Globus pallidus (tissue), 1 donor: Measurements from ENCODE around the gene EXOC3.

Source experiments
- DNase-seq: peaks from one replicate; pipeline ENCODE4 v3.0.0-alpha.2; 2015; ENCODE audit warnings: low spot score

EXOC3 gene

DNA sequence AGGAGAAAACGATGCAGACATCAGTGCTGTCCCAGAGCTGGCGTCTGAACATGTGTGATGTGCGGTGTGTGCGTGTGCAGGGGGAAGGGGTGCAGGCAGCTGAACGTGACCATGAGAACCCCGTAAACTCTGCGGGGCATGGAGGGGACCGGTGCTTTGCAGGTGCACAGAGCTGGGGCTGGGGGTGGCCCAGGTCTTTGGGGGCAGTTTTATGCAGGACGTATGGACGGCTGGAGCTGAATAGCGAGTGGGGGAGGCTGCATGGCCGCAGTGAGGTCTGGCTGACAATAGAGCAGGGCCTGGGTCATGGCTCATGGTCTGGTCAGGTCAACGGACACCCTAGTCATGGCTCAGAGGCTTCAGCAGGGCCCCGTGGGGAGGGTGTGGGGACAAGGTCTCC is 3.3 kb upstream of the EXOC3 start:
- DNase-seq, result no peak

DNA sequence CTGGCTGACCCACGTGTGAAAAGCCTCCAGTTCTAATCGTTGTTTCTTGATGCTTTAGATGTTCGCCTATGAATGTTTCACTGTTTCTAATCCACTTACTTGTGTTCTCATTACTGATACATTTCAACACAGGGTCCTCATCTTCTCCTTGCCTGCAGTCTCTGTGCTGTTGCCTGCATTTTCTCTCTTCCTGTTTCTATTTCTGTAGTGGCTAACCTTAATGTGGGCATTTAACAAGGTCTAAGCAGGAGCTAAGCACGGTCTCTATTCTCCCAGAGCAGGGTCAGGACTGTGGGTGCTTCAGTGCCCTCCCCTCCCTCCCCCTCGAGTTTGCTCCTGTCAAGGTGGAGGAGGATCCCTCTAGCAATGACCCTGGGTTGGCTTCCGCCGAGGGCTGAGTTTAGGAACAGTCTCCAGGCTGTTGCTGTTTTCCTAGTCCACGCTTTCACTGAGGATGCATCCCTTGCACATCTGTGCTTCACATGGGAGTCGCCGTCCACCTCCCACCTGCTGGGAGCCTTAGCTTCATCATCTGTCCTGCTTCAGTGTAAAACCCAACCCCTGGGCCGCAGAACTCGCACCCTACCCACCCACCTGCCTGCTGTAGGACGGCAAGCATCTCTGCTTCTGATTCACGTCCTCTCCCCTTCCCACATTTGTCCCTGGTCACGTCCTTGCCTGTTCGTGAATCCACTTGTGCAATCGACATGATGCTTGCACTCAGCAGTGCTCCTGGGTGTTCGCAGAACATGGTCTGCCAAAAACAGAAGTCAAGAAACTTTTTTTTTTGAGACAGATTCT is 2.4 kb upstream of the EXOC3 start:
- DNase-seq, result peak; percentile 16

DNA sequence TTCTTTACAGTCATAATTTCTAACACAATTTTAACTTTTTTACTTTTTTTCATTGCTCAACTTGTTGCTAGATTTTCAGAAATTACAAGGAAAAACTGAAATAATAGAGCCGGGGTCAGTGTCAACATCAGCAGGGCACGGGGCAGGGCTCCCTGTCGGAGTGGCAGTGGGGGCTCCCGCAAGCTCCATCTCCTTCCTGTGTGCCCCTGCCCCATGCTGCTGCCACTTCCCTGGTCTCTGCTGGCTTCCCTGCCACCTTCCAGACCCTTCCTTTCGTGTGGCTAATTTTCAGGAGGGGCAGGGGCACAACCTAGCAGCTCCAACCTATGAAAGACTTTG is 1.0 kb upstream of the EXOC3 start:
- no peak for DNase-seq

DNA sequence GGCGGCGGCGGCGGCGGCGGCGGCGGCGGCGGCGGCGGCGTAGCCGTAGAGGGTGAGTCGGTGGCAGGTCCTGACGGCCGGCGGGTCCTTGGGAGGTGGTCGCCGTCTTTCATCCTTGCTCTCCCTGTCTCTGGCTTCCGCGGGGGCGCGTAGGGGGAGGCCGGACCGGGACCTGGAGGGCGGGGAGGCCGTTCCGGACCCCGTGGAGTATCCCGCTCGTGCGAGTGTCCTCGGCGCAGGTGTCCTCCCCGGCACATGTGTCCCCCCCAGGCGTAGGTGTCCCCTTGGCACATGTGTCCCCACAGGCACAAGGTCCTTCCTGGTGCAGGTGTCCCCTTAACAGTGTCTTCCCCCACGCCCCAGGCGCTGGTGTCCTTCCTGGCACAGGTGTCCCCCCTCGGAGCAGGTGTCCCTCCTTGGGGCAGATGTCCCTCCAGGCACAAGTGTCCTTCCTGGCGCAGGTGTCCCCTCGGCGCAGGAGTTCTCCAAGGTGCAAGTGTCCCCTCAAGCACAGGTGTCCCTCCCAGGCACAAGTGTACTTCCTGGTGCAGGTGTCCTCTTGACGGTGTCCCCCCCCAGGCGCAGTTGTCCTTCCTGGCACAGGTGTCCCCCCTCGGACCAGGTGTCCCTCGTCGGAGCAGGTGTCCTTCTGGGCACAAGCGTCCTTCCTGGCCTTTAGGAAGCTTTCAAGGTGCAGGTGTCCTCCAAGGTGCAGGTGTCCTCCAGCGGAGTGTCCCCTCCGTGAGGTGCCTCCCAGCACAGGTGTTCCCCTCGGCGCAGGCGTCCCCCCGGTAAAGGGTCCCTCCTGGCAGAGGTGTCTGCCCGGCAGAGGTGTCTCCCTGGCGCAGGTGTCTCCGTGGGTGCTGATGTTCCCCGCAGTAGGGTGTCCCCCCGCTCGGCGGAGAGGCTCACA is 519 bp downstream of the EXOC3 start:
- no peak for DNase-seq

DNA sequence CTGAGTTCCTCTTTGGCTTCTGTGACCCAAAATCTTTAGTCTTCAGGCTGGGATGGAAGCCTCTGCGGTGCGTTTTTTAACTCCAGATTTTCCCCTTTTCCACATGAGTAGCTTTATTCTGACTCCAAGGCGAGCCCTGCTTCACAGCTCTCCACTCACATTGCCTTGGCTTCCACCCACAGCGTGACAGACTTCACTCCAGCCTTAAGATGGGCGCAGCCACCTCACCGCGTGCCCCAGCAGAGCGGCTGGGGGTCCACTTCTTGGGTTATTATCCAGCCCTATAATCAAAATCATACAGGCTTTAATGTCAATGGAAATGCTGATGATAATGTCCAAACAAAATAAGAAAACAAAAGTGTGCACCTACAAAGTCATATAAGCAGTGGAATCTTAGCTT is 1.2 kb downstream of the EXOC3 start:
- no peak for DNase-seq

DNA sequence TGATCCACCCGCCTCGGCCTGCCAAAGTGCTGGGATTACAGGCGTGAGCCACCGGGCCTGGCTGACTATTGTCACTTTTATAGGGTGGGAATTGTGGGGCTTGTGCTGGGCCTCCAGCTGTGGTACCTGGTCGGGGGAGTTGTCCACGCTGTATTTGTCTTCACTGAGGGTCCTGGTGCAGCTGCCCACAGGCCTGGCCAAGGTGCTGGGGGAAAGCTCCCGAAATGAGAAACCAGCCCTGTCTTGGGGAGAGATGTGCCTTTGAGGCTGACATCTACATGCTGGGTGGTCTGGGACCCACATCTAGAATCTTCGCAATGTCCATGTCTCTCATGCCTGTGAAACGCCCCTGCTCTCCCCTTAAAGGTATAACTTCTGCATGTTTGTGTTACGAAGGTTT is 2.6 kb downstream of the EXOC3 start:
- DNase-seq, result no peak

DNA sequence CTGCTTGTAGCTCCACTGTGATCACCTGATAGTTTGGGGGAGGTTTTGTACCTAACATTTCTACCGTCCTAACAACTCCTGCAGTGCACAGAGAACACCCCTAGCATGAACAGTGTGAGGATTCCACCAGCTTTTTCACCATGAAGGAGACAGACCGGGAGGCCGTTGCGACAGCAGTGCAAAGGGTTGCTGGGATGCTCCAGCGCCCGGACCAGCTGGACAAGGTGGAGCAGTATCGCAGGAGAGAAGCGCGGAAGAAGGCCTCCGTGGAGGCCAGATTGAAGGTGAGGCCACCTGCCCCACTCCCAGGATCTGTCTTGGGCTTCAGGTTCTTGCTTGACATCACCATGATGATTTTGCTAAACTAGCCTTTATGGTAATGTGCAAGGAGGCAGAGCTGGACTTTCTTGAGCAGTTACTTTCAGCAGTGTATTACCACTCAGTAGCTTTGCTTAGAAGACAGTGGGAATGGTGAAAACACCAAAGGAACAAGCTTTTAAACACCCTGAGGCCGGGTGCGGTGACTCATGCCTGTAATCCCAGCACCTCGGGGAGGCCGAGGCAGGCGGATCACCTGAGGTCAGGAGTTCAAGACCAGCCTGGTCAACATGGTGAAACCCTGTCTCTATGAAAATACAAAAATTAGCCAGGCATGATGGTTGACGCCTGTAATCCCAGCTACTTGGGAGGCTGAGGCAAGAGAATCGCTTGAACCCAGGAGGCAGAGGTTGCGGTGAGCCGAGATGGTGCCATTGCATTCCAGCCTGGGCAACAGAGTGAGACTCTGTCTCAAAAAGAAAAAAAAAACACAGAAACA is 3.3 kb downstream of the EXOC3 start:
- no peak for DNase-seq

DNA sequence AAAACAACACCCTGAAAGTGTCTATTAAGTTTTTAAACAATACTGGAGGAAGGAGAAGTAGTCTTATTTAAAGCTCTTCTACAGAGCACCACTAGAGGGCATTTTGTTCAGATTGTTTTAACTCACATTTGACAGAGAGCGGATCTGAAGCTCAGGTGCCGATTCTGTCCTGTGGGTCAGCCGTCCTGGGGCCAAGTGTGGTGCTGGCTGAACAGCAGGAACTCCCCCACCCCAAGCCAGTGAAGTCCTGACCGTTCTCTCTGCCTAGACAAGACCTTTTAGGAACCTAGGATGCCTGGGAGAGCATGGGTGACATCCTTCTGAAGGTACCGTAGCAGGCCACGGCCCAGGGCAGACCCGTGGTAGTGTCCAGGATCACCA is 3.9 kb downstream of the EXOC3 start:
- no peak for DNase-seq

DNA sequence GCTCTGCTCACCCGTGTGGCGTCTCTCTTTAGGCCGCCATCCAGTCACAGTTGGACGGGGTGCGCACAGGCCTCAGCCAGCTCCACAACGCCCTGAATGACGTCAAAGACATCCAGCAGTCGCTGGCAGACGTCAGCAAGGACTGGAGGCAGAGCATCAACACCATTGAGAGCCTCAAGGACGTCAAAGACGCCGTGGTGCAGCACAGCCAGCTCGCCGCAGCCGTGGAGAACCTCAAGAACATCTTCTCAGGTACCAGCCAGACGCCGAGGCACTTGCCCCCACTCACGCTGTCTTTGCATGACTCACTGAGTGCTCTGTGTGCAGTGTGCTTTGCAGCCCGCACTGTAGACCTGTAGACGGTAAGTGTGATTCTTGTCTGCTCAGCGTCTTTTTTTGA is 4.5 kb downstream of the EXOC3 start:
- DNase-seq, result no peak

DNA sequence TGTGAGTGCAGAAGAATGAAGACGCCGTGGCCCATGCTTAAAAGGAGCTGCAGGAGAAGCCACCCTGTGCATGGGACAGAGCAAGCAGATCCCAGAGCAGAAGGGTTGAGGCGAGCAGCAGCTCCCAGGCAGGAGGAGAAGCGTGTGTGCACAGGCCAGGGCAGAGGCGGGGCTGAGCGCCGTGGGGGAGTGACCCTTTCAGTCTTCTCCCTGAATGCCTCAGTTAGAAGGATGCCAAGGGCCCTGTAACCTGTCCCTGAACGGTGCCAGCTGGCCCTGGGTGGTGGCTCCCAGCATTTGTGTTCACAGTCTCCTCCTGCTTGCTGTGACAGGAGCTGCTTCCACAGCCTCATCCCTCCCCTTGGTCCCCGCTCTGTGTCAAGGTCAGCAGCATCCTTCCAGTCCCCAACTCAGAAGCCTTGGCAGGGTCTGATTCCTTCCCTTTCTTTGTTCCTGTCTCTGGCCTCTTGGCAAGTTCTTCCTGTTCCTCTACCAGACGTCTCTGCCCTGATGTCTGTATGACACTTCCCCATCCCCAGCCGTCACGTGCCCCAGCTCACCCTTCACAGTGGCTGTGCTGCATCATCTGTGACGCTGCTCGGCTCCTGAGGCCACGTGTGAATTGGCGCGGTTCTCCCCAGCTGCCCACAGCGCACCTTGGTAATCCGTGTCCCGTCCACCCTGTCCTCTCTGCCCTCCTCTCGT is 5.2 kb downstream of the EXOC3 start:
- peak; percentile 63 for DNase-seq

DNA sequence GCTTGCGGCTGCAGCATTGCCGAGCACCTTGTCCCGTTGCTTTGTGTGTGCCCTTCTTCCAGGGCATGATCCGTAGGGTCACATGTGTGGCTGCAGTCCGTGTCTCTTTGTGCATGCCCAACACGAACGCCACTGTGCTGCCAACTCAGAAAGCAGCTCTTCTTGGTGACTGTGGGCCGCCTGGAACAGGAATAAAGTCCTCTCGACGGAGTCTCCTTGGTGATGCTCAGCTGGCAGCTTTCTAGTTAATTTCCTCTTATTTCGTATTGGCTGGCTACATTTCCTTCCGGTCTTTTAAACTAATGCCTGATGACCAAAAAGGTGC is 5.8 kb downstream of the EXOC3 start:
- peak; percentile 19 for DNase-seq

DNA sequence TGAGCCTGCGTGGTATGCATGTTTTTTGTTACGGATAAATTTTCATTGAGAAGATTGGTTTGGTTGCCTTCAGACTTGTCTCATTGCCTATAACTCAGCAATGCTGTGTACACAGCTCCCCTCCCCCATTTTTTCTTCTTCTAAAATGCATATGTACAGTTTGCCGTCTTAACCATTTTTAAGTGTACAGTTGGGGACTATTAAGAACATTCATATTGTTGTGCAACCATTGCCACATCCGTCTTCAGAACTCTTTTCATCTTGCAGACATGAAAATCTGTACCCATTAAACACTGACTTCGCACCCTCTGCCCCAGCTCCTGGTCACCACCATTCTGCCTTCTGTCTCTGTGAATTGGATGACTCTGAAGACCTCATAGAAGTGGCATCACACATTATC is 6.2 kb downstream of the EXOC3 start:
- DNase-seq, result no peak

DNA sequence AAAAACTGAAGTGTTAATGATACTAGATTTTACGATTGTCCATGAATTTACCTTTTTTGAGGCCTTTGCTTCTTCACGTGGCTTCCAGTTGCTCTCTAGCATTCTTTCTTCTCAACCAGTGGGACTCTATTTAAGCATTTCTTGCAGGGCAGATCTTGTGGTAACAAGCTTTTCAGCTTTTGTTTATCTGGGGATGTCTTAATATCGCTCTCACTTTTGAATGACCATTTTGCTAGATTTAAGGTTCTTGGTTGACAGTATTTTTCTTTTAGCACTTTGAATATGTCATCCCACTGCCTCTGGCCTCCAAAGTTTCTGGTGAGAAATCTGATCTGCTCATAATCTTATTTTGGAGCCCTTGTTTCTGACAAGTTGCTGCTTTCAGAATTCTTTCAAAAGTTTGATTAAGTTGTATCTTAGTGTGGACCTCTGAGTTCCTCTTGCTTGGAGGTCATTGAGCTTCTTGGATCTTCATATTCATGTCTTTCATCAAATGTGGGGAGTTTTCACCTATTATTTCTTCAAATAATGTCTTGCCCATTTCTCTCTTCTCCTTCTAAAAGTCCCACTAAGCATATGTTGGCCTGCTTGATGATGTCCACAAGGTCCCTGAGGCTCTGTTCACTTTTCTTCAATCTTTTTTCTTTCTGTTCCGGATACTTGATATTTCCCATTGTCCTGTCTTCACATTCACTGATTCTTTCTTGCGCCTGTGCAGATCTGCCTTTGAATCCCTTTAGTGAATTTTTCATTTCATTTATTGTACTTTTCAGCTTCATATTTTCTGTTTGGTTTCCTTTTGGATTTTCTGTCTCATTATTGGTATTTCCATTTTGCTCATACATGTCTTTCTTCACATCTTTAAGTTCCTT is 8.8 kb downstream of the EXOC3 start:
- DNase-seq, result no peak

DNA sequence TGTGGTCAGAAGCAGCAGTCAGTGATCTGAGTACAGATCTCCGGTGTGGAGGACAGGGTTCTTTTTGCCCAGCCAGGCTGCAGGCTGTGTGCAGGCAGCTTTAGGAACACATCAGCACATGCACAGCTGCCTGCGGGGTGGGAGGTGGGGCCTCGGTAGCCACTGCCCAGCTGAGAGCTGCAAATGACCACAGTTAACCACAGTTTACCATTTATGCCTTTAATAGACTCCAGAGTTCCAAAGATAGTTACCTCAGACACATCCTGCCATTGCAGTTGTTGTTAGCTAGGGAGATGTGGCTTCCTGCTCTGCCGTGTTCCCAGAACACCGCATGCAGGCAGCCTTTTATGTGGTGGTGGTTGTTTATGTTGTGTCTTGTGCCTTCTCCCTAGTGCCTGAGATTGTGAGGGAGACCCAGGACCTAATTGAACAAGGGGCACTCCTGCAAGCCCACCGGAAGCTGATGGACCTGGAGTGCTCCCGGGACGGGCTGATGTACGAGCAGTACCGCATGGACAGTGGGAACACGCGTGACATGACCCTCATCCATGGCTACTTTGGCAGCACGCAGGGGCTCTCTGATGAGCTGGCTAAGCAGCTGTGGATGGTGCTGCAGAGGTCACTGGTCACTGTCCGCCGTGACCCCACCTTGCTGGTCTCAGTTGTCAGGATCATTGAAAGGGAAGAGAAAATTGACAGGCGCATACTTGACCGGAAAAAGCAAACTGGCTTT is 10.2 kb downstream of the EXOC3 start:
- DNase-seq, result no peak

DNA sequence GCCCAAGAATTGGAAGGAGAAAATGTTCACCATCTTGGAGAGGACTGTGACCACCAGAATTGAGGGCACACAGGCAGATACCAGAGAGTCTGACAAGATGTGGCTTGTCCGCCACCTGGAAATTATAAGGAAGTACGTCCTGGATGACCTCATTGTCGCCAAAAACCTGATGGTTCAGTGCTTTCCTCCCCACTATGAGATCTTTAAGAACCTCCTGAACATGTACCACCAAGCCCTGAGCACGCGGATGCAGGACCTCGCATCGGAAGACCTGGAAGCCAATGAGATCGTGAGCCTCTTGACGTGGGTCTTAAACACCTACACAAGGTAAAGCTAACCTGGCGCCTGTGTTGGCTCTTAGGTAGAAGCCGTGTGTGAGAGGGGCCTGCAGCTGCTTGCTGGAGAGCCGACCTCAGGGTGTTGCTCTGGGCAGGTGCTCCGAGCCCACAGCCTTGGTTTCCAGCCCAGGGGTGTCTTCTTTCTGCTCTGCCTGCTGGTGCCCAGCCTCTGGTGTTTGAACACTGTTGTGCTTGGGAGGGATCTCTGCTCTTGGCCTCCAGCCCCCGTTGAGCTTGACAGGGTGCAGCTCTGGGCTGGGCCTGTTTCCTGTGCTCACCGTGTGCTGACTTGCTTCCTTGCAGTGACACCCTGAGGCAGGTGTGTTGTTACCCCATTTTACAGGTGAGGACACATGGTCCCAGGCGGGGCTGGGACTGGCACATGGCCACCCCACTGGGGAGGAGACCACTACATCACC is 10.9 kb downstream of the EXOC3 start:
- DNase-seq, result no peak

DNA sequence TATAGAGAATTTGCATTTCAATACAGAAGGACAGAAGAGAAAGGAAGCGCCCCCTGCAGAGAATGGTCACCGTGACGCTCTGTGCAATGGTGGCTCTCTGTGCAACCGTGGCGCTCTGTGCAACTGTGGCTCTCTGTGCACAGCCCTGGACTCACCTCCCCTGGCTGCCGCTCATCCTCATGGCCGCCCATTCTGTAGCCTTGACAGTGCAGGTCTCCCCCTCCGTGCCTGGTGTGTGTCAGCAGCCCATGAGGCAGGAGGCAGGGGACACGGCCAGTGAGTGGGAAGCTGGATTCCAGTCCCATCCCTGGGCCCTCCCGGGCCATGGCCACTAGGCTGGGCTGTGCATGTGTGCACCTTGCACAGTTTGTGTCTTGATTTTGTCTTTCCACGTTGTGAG is 12.0 kb downstream of the EXOC3 start:
- no peak for DNase-seq

DNA sequence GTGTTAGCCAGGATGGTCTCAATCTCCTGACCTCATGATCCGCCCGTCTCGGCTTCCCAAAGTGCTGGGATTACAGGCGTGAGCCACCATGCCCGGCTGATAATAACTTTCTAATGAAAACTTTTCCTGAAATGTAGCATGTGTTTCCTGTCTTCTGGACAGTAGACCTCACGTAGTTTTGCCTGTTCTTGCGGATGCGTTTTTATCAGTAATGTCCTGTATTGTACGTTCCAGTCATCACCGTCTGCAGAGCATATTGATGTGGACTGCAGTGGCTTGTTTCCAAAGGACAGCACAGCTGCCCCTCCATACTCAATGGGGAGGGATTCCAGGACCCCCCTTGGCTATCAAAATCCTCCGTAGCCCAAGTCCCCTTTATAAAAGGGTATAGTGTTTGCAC is 12.8 kb downstream of the EXOC3 start:
- DNase-seq, result no peak

DNA sequence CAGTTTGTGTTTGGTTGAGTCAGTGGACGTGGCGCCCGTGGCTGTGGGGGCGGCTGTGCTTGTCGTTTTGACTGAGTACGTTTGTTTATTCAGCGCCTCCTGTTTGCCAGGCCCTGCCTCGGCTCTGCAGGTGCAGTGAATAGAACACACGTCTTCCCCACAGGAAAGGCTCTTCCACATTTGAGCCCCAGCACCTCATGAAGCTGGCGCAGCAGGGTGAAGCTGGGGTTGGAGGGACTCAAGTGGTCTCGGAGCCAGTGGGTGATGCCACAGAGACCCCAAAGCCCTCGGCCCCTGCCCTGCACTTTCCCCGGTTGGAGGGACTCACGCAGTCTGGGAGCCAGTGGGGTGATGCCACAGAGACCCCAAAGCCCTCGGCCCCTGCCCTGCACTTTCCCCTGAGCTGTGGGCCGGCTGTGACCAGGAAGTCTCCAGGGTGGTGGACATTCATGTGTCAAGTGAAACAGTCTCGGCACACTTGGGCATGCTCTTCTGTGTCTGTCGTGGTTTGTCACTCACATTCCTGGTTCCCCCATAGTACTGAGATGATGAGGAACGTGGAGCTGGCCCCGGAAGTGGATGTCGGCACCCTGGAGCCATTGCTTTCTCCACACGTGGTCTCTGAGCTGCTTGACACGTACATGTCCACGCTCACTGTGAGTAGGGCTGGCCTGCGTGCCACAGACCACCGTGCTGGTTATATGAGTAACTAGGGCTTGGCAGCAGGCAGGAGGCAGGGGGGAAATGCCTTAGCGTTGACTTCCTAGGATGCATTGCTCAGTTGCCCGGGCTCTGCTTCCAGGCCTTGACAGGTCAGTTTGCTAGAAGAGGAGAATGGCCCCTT is 13.6 kb downstream of the EXOC3 start:
- no peak for DNase-seq
